GM12892 (cell line): ENCODE measurements around the gene PIK3AP1.

Experiments
- POLR2A ChIP-seq: IDR thresholded peaks from 2 replicates; pipeline ENCODE4 v1.6.1; 2011; ENCODE audit warnings: low read depth, low read length, control low read depth
- POLR2AphosphoS5 ChIP-seq: IDR thresholded peaks from 2 replicates; pipeline ENCODE4 v1.6.1; 2011; ENCODE audit warnings: low read depth, low read length, control low read depth

GRCh38 chr10:96752375-96752774, 32.1 kb upstream of the PIK3AP1 start:
- TF ChIP-seq POLR2AphosphoS5 (no peak), POLR2A (no peak)
